Activated CD4-positive, alpha-beta T cell treated with anti-CD3 and anti-CD28 coated beads, Interleukin-2, Interleukin-6, amounts not matched to agents 100 ng/mL and 50 ng/mL, durations not matched to agents 16 hours and 8 hours (primary cell): ENCODE results near the gene SEMA3G.

Source experiments
- DNase-seq: peaks from one replicate; pipeline ENCODE4 v3.0.0-alpha.2; 2020

Gene SEMA3G

DNA sequence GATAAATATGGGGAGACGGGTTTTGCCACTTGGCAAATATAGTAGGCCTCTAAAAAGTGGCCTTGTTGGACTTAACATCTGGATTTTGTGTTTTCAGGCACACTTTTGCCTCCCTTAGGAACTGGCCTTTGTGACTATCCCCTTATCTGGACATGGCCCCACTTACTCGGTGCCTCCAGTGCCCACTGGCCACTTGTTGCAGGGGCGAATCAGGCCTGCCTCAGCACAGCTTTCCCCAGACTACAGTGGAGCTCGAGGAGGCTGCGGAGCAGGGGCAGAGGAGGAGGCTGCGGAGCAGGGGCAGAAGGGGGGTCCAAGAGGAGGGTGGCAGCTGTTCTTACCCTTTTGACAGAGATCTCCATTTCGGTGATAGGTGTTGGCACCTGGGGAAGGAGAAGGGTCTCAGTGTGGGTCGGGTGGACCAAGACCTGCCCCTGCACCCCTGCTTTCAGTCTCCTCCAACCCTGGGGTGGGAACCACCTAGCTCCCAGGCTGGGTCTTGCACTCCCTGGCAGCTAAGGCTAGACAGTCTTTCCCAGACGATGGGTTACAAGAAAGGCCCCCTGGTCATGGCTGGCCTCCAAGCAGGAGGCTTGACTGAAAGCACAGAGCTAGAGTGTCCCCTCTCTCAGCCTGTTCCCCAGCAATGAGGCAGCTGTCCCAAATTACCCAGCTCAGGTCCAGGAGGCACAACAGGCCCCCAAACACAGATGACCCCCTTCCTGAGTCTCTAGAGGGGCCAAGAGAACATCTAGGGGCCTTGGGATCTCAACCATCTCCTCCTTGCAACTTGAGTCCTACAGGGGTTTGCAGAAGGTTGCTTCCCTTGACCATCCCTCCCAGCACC is 6.1 kb downstream of the SEMA3G start:
- DNase-seq = no peak

DNA sequence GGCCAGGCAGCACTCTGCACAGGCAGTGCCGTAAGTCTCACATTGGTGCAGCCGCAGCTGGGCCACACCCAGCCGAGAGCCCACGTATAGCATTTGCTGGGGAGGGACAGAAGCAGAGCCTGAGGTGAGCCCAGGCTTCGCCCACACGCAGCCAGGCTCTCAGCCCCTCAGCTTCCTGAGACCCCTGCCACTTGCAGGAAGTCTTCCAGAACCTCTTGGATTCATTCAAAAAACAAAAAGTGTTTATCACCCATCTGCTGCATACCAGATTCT is 6.9 kb downstream of the SEMA3G start:
- no peak for DNase-seq

DNA sequence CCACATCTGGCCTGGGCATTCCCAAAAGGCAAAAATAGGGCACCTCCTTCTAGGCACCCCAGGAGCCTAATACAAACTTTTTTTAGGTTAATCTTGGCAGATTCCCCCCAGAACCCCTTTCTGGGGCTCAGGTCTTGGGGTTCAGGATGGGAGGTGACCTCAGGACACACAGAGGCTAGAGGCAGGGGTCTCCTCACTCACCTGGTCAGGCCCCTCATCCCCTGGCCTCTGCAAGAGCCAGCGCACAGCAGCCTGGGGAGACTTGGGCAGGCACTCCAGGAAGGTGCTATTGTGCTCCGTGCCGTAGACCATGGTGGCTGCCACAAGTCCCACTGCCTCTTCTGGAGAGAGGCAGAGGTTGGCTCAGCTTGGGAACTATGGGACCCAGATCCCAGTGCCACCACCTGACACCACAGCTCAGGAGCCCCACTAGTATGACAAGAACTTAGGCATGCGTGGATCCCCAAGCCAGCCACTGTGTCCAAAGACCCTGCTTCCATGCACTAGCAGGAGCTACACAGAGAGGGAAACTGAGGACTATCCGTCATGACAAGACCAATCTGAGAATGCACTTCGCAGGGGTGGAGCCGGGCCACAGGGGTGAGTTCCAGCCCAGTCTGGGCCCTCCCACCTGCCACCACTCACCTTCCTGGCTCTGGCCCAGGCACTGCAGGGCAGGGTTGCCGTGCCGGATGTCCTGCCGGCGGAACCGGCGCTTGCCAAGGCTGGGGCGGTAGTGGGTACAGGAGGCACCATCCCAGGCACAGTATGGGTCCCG is 7.4 kb downstream of the SEMA3G start:
- no peak for DNase-seq

DNA sequence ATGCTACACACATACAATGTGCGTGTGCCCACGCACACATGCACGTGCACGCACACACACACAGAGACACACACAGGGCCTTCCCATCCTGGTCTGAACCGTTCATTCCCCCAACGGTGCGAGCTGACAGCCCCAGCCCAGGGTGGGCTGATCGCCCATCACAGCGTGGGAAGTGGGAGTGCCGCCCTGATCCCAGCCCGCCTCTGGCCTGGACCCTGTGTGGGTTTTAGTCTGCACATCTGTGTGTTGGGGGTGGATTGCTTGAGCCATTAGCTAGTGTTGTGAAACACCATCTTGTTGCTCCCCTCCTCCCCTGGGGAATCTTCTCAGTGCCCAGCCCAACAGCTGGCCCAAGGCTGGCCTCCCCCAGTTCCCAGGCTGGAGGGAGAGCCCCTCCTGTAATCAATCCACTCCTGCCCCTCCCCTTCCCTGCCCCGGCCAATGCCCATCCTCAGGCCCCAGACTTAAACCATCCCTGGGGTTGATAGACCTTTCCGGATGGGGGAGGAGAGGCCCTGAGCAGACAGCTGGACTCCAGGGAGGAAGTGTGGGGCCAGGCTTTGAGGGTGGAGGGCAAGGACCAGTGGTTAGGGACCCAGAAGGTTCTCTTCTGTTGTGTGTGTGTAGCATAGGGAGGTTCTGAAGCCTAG is 8.3 kb downstream of the SEMA3G start:
- no peak for DNase-seq

DNA sequence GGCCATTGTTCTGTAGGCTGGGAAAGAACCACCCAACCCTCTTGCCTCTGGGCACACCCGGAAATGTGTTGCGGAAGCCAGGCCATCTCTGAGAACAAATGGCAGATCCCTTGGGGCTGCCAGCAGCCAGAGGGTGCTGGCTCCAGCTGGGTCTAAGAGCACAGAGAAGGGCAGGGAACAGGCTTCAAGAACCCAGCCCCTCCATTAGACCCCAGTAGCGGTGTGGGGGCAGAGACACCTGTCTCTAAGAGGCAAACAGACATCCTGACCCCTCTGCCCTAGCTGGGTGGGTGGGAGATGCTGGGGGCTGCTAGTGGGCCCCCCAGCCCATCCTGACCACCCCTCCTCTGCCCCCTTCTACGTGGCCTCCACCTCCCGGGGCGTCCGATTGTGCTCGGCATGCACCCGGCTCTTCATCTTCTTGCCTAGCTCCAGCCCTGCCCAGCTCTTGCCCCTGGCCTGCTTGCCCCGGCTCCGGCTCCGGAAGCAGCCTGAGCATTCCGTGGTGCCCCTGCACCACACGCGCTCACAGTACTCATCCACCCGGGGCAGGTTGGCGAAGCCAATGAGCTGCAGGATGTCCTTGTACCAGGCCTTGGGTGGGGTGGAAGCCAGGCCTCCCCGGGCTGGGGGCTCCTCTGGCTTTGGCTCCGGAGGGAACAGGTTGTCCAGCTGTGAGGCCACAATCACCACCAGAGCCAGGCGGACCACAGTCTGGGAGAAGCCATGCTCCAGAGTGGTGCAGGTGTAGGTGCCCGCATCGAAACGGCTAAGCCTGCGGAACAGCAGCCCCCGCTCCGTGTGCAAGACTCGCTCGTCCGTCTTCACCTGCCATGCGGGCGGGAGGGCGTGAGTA is 9.4 kb downstream of the SEMA3G start:
- no peak for DNase-seq

DNA sequence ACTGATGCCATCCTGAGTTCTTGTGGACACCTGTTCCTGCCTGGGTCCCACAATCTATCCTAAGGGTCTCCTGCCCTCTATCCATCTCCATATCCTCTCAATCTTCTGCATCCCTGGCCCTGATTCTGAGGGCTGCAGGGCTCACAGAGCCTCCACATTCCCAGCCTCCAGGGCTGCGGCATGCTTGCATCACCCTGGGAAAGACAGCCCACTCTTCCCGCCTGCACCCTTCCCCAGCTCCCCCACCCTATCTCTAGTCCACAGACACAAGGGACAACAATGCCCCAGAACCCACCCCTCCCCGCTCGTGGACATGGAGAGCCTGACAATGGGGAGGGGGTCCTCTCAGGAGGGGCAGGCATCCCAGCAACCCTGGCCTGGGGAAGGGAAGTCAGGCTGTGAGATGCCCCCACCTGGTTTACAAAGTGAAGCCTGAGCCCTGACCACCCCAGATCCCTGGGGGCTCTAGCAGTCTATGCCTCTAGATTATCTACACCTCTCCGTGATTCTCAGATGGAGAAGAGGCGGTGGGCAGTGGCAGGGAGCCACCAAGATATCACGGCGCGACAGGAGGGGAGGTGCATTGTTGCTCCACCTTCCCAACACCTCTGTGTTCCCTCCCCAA is 10.3 kb downstream of the SEMA3G start:
- DNase-seq = no peak

DNA sequence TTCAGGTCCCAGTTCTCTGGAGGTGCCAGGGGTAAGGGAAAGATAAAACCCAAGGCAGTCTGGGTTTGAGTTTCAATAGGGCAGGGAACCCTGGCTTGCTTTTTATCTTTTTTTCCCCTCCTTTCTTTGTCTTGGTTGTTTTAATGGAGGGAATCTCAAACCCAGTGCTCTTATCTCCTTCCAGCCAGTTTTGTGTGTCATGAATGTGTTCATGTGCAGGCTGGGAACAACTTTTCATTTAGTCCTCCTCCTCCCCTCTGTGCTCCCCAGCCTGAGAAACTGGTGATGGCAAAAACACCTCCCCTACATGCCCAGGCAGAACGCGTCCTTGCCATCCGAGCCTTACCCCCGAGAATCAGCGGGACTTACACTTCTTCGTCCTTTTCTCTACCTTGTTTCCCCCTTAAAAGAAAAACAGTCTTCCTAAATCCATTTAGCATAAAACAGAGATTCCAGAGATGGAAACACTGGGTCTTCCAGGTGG is 10.9 kb downstream of the SEMA3G start:
- no peak for DNase-seq

DNA sequence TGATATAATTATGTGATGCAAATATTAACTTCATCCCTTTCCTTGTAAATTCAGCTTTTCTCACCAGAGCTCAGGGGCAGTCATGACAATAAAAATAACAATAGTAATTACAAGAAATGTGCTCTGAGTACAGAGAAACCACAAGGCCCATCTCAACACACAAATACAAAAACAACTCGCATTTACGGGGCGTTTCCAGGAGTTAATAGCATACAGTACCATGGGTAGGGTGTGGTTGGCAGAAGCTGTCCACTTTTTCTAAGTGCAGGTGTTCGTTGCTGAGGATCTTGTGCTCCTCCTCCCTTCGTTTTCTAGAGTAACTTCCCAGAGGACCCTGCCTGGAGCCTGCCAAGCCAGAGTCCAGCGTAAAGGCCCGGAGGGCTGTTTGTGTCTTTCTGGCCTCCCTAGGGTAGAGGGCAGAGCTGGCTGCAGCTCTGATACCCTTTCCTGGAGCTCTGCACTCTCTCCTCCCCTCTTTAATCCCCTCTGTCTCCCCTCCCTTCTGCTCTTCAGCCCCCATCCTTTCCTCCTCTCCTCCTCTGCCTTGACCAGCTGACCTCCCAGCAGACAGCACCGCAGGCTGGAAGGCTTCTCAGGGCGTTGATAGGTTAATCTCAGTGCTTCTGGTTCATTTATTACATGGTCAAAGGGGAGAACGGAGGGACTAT is 11.4 kb downstream of the SEMA3G start:
- DNase-seq = peak; percentile 29

DNA sequence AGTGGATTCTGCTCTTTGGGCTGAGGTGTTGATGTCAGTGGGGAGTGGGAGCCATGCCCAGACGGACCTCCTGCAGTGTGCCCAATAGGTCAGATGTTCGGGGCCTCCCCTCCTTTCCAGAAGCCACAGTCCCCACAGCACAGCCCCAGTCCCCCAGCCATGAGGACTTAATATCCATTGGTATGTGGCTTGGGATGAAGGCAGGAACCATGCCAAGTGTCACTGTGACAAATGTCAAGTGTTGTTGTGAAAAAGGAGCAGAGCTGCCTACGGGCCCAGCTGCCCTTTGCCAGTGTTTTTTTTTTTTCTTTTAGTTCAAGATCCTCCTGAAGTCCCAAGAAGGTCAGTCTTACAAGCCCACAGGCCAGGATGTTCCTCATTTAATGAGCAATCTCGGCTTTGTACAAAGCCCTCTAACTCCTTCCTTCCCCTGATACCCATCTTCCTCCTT is 12.2 kb downstream of the SEMA3G start:
- no peak for DNase-seq

DNA sequence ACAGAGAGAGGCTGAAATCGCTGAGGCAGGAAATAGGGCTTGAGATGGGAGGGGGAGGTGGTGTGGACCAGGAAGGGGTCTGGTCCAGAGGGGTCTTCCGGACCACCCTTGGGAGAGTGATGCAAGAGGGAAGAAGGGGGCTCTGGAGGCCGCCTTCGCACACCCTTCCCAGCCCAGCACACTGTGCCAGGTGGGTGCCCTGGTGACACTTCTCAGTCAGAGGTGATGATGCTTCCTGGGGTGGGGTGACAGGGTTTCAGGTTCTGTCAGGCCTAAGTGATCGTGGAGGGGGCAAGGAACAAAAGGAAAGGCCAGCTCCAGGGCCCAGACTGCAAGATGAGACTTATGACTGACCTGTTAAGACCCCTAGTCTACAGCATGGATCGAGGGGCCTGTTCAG is 12.7 kb downstream of the SEMA3G start:
- no peak for DNase-seq

DNA sequence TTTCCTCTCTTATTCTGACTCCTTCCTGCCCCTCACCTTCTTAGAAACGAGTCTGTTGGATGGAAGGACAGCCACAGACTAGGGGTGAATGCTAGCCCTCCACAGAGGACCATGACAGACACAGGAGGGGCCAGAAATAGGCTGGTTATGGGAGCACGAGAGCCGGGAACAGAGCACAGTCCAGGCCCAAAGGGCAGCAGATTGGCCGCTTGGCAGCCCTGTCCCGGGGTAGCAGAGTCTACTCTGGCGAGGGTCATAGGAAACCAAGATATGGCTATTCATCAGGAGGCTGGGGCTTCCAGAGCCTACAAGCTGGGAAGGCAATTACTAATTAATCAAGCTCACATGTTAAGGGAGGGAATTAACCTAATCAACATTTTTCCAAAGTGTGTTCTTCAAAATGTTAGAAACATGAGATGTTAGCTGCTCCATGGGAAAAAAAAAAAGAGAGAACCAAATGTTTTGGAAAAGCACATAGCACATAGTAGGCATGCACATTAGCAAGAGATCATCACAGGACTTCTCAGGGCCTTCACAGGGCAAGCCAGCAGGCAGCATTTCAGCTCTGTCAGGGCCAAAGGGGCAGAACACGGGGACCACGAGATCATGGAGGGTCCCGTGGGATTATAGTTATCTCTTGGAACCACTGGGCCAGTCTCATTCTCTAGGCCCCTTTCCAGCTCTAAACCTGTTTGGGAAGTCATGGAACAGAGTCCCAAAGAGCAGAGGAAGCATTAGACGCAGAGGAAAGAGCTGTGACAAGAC is 13.3 kb downstream of the SEMA3G start:
- DNase-seq = no peak

DNA sequence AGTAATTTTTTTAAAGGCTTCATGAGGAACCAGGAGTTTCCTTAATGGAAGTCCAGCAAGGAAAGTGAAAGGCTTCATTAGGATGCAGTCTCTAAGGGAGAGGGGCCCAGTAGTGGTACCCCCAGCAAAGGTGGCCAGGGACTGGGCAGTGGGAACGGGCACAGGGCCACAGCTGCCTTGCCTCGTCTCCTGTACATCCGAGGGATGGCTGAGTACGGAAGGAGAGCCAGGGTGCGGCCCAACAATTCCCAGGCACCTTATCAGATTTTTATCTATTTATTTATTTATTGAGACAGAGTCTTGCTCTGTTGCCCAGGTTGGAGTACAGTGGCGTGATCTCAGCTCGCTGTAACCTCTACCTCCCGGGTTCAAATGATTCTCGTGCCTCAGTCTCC is 14.5 kb downstream of the SEMA3G start:
- DNase-seq = no peak

DNA sequence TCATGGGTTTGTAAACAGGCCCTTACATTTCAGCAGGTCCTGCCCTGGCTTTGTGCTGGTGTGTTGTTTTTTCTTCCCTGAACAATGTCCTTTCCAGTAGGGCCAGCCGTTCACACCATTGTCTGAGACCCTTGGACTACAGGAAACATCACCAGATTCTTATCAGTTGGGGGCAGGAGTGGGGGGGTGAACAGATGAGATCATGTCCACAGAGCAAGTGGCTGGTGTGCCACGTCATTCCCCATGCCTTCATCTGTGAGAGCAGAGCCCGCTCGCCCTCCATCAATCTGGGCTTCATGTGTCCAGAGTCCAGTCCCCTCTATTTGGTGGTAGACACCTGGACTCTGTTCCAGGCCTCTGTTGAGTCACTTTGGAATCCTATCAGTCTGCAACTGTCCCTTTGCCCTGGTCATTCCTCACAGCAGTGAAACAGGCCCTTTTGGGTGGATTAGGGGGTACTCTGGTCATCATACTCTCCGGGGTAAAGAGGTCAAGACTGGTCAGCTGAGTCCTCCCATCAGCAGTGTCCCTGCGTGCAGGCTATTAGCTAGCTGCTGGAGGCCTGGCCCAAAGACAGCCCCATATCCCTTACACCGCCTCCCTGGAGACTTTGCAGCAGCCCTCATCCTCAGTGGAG is 15.0 kb downstream of the SEMA3G start:
- DNase-seq = no peak

DNA sequence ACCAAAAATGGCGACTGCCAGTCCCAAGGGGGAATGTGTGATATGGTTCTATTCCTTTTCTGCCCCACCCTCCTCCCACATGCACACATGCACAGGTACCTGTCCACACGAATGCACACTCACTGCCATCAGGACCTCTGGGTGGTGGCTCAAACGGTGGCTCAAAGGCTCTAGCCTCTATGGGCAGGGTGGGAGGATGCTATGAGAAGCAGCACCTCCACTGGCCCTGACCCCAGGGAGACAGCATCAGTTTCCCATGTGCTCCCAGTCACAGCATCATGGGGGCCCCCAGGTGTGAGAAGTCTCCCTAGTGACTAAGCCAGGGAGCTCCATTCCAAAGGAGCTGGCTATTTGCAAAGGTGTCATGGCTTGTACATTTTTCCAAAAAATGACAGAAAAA is 15.9 kb downstream of the SEMA3G start:
- no peak for DNase-seq

DNA sequence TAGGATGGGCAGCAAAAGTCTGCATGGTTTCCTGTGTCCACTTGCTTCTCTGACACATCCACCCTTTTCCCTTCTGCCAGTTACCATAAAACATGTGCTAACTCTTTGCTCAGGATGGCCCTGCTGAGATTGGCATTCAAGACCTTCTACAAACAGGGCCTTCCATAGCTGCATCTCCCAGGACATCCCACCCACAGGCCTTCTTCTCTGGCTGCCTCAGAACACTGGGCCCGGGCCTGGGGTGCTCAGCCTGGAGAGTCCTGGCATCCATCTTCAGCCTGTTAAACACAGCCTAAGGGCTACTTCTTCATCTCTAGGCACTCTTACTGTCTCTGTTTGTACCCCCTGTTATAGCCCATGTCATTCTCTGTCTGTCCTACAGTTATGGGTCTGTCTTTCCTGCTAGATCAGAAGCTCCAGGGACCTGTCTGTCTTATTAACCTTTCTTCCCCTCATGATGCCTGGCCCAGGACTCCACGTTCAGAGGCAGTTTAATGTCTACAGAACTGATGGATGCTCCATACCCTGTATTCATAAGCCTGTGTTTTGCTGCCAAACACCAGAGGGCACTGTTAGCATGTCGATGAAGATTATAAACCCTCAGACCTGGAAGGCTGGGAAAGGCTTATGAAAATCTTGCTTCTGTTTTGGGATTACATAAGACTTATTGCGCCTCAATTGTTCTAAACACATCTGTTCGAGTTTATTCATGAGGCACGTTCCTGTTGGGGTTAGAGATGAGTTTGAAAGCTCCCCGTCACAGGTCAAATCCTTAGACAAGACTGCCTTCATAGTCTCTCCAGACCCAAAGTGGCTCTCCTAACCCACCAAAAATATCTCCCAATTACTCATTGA is 16.5 kb downstream of the SEMA3G start:
- peak; percentile 60 for DNase-seq

DNA sequence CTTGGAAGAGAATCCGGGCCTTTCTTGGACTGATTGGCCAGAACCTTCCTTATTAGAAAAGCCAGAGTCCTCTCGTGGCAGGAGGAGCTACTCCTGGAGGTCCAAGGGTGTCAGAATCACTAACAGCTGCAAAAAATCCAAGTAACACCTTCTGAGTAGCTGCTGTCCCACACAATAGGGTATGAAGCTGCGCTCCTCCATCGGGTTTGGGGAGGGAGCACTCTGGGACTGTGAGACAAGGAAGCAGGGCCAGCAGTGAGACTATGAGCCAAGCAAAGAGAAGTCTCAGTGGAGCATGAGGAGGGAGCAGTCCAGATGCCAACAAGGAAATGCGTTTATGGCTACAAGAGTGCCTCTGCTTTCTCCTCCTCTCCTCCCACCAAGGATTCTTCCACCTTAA is 21.7 kb downstream of the SEMA3G start:
- no peak for DNase-seq

DNA sequence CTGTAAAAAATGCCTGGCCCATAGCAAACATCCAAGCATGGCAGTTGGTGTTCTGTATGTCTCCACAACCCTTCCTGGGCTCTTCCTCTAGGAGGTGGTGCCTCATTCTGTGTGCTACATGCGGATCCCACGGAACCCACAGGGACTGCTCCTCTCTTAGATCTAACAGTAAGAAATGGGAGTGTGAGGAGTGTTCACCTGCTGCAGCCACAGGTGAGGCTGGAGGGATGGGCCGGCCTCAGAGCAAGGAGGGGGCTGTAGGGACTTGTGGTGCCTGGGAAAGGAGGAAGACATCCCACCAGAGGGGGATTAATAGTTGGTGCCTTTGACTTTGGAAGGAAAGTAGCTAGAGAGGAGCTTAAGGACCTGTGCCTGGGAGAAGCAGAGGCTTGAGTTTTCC is 22.2 kb downstream of the SEMA3G start:
- no peak for DNase-seq

DNA sequence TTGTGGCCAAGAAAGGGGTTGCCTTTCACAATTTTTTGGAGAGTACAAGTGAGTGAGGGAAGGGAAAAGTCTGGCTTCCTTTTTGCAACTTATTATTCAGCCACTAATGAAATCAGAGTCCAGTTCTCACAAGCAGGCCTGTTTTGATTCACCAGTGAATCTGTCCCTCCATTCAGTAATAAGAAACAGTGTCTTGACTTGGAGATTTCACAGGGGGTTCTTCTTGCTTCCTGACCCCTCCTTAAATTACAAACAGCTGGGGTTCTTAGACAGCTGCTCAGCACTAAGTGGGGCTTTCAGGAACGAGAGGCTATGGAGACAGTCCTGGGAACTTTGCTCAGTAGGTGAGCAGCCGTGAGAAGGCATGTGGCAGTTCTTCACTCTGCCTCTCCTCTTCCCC is 24.5 kb downstream of the SEMA3G start:
- DNase-seq = no peak

DNA sequence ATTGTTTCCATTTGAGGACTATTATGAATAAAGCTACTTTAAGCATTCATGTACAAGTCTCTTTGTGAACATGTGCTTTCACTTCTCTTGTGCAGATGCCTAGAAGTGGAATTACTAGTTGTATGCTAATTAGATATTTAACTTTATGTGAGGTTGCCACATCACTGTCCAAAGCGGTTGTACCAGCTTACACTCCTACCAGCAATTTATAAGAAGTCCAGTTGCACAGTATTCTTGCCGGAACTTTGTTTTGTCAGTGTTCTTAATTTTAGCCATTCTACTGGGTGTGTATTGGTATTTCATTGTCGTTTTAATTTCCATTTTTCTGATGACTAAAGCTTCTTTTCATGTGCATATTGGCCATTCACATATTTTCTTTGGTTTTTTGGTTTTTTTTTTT is 29.1 kb downstream of the SEMA3G start:
- no peak for DNase-seq

DNA sequence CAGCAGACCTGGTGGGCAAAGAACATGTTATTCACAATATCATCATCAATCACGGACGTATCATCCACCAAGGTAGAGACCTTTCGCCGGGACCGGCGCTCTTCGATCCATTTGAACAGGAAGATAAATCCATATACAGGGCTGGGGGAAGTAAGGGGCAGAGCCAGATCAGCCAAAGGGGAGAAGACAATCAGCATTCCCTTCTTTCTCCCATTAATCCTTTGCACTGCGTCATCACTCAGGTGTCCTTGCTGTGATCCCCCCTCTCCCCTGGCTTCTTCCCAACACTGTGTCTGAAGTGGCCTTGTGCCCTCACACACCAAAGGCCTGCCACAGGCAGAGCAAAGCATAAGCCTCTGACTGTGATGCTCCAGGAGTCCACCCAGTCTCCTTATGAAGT is 36.4 kb downstream of the SEMA3G start:
- DNase-seq = no peak
